ENCODE results near the gene TSHZ2.
"Not testable (repeated sequence)": the region's sequence is repeated elsewhere in the genome, so short reads cannot be mapped to it uniquely, and the experiment has no call there.

Gene TSHZ2

GRCh38 chr20:52964131-52964530 is 8.0 kb upstream of the TSHZ2 start:
- DNase-seq, result peak; percentile 14

GRCh38 chr20:52965380-52965779 is 6.8 kb upstream of the TSHZ2 start:
- DNase-seq, result no peak

- DNase-seq, result no peak
Measured at GRCh38 chr20:52965819-52966218, 6.3 kb upstream of the TSHZ2 start.

GRCh38 chr20:52966543-52966942 is 5.6 kb upstream of the TSHZ2 start:
- DNase-seq, result not testable (repeated sequence)

- no peak for DNase-seq
Measured at GRCh38 chr20:52971498-52972189, 514 bp upstream of the TSHZ2 start.

GRCh38 chr20:52972965-52973819 is 1.0 kb downstream of the TSHZ2 start:
- no peak for DNase-seq

GRCh38 chr20:52974179-52974594 is 2.0 kb downstream of the TSHZ2 start:
- no peak for DNase-seq

- DNase-seq, result no peak
Measured at GRCh38 chr20:52975029-52975732, 3.0 kb downstream of the TSHZ2 start.

GRCh38 chr20:52975803-52976531 is 3.8 kb downstream of the TSHZ2 start:
- no peak for DNase-seq

- peak; percentile 53 for DNase-seq
Measured at GRCh38 chr20:52978851-52979250, 6.7 kb downstream of the TSHZ2 start.

GRCh38 chr20:52981051-52981450 is 8.9 kb downstream of the TSHZ2 start:
- DNase-seq, result no peak

- no peak for DNase-seq
Measured at GRCh38 chr20:52983726-52984450, 11.7 kb downstream of the TSHZ2 start.

GRCh38 chr20:52984451-52984810 is 12.3 kb downstream of the TSHZ2 start:
- DNase-seq, result no peak

- DNase-seq, result peak; percentile 77
Measured at GRCh38 chr20:52985687-52986086, 13.5 kb downstream of the TSHZ2 start.

- DNase-seq, result no peak
Measured at GRCh38 chr20:52987295-52987694, 15.1 kb downstream of the TSHZ2 start.

- no peak for DNase-seq
Measured at GRCh38 chr20:52991830-52992229, 19.7 kb downstream of the TSHZ2 start.

- peak; percentile 50 for DNase-seq
Measured at GRCh38 chr20:52992632-52993031, 20.5 kb downstream of the TSHZ2 start.

GRCh38 chr20:52993076-52993475 is 20.9 kb downstream of the TSHZ2 start:
- no peak for DNase-seq

GRCh38 chr20:52994184-52994970 is 22.2 kb downstream of the TSHZ2 start:
- DNase-seq, result no peak

GRCh38 chr20:52996130-52996529 is 24.0 kb downstream of the TSHZ2 start:
- DNase-seq, result no peak

- no peak for DNase-seq
Measured at GRCh38 chr20:52996658-52997057, 24.5 kb downstream of the TSHZ2 start.
